Upper lobe of left lung (tissue), 6 donors: Measurements from ENCODE around the gene GUCD1. TPM values are rescaled to one million over a fixed set of nuclear protein-coding genes. Genes with fewer than 3 reads are reported as not detected.

Experiments used
- ATAC-seq, 2 donors: fragments of 200-7000 bp; cut with Tn5 transposase; one replicate each; pipeline ENCODE4 v1.9.1; 2022; ENCODE audit warnings: mild to moderate bottlenecking in 2 of 2, moderate library complexity in 2 of 2; ENCODE audit not compliant: low FRiP score in 2 of 2
- DNase-seq, 2 donors: peaks; one replicate each; pipeline ENCODE4 v3.0.0-alpha.2; 2019 to 2020
- H3K27ac ChIP-seq, 4 donors: fragments of 200-600 bp; sonication (generic); one replicate each; pipeline ENCODE4 v1.5.1; 2016 to 2019
- H3K27me3 ChIP-seq, 4 donors: fragments of 200-600 bp; sonication (generic); one replicate each; pipeline ENCODE4 v1.5.1; 2017 to 2019
- H3K36me3 ChIP-seq, 4 donors: fragments of 200-600 bp; sonication (generic); one replicate each; pipeline ENCODE4 v1.5.1; 2016 to 2019
- H3K4me1 ChIP-seq, 4 donors: fragments of 200-600 bp; sonication (generic); one replicate each; pipeline ENCODE4 v1.5.1; 2018 to 2019
- H3K4me3 ChIP-seq, 4 donors: fragments of 200-600 bp; sonication (generic); one replicate each; pipeline ENCODE4 v1.5.1; 2017 to 2019; ENCODE audit warnings: mild to moderate bottlenecking in 2 of 4, moderate library complexity in 1 of 4
- H3K9me3 ChIP-seq, 4 donors: fragments of 200-600 bp; sonication (generic); one replicate each; pipeline ENCODE4 v1.5.1; 2018 to 2019
- CTCF ChIP-seq, 6 experiments: fragments of 450-650 bp in 4 of 6; fragments of 200-600 bp in 2 of 6; sonication (generic) in 2 of 6; IDR thresholded peaks; one replicate each; pipeline ENCODE4 v1.5.1; 2016 to 2019; ENCODE audit warnings: antibody characterized with exemption in 6 of 6
- EP300 ChIP-seq, 4 donors: sonication (generic); formaldehyde crosslinking; IDR thresholded peaks; one replicate each; pipeline ENCODE4 v1.5.1; 2017; ENCODE audit warnings: antibody characterized with exemption in 4 of 4, control low read depth in 2 of 4
- POLR2A ChIP-seq, 4 donors: fragments of 450-650 bp; IDR thresholded peaks; one replicate each; pipeline ENCODE4 v1.5.1; 2016 to 2017; ENCODE audit warnings: antibody characterized with exemption in 4 of 4, mild to moderate bottlenecking in 2 of 4
- POLR2AphosphoS5 ChIP-seq, 2 donors: sonication (generic); formaldehyde crosslinking; IDR thresholded peaks; one replicate each; pipeline ENCODE4 v1.5.1; 2017; ENCODE audit warnings: antibody characterized with exemption in 2 of 2
- WGBS, 2 donors: methylation state at CpG; one replicate each; pipeline ENCODE4 v1.1.5; 2017 to 2018; 5-methylcytosine and 5-hydroxymethylcytosine counted together
- total RNA-seq, 6 donors: library from RNA; depleted of rRNA in 4 of 6; stranded (reverse); fragments of >200 nt in 4 of 6; gene quantifications; one replicate each; pipeline versions ENCODE4 v1.1.0 to v1.2.1, GENCODE V29; 2016 to 2021
- donor health status: DM: no; HTN: no; CAD: no; lungs with moderate emphysema.
- donor health status: DM: no; HTN: yes; CAD: no; lungs with severe emphysema.

GUCD1 gene
- total RNA-seq, 6 donors from 2014 or later, result 77.5 to 231 (median 160) TPM

- H3K4me1 ChIP-seq, result peaks cover 13 to 25% (median 19%) of the 10 kb centered on the region in 4 donors
- 65 to 70% methylated on average over 9 of the region's 9 CpGs for WGBS, 2 donors
- H3K27ac ChIP-seq, result no peak overlapping the region
- DNase-seq (no peak), ATAC-seq (no peak)
- H3K27me3 ChIP-seq, result no peaks in the 10 kb centered on the region
- no peak for TF ChIP-seq CTCF (IDR thresholded peaks at IDR 0.05)
- TF ChIP-seq EP300 (IDR thresholded peaks at IDR 0.05), result no peak
- TF ChIP-seq POLR2AphosphoS5 (IDR thresholded peaks at IDR 0.05), result no peak
- no peak for TF ChIP-seq POLR2A (IDR thresholded peaks at IDR 0.05)
- no peaks in the 10 kb centered on the region for H3K36me3 ChIP-seq
- no peaks in the 10 kb centered on the region for H3K9me3 ChIP-seq
- H3K4me3 ChIP-seq, result no peak overlapping the region
Measured at GRCh38 chr22:24518771-24519485, 36.0 kb downstream of the GUCD1 start.

GRCh38 chr22:24518228-24518627 is 36.7 kb downstream of the GUCD1 start:
- DNase-seq, result no peak
- Histone ChIP-seq H3K27me3 (no peaks in the 10 kb centered on the region), H3K4me3 (no peak overlapping the region), H3K36me3 (no peaks in the 10 kb centered on the region), H3K4me1 (peaks cover 13 to 25% (median 19%) of the 10 kb centered on the region in 4 donors), H3K9me3 (no peaks in the 10 kb centered on the region), H3K27ac (no peak overlapping the region)
- ATAC-seq, result no peak
- TF ChIP-seq EP300 (IDR thresholded peaks at IDR 0.05) (no peak), POLR2A (IDR thresholded peaks at IDR 0.05) (no peak), CTCF (IDR thresholded peaks at IDR 0.05) (no peak), POLR2AphosphoS5 (IDR thresholded peaks at IDR 0.05) (no peak)
- 78 to 93% methylated on average over 3 of the region's 3 CpGs for WGBS, 2 donors

GRCh38 chr22:24517446-24517845 is 37.5 kb downstream of the GUCD1 start:
- DNase-seq (no peak), ATAC-seq (no peak)
- Histone ChIP-seq H3K27me3 (no peaks in the 10 kb centered on the region), H3K36me3 (no peaks in the 10 kb centered on the region), H3K27ac (no peak overlapping the region), H3K9me3 (no peaks in the 10 kb centered on the region), H3K4me3 (no peak overlapping the region), H3K4me1 (peaks cover 15 to 25% (median 20%) of the 10 kb centered on the region in 4 donors)
- TF ChIP-seq POLR2A (IDR thresholded peaks at IDR 0.05) (no peak), CTCF (IDR thresholded peaks at IDR 0.05) (no peak), POLR2AphosphoS5 (IDR thresholded peaks at IDR 0.05) (no peak), EP300 (IDR thresholded peaks at IDR 0.05) (no peak)
- WGBS, 2 donors, result 95 to 100% methylated on average over 2 of the region's 2 CpGs

GRCh38 chr22:24516301-24516737 is 38.6 kb downstream of the GUCD1 start:
- peak in 1 of 2 donors; percentile 40 for DNase-seq
- peak overlapping the region in 1 of 4 donors; percentile 78 for H3K27ac ChIP-seq
- no peaks in the 10 kb centered on the region for H3K36me3 ChIP-seq

More at GRCh38 chr22:24516301-24516737, 38.6 kb downstream of the GUCD1 start:
- peak overlapping the region in 1 of 4 donors; percentile 17 for H3K4me3 ChIP-seq
- 22% methylated on average over 3 of the region's 3 CpGs; no CpG with 5 or more reads in 1 of the 2 donors for WGBS, 2 donors
- peak in 1 of 2 donors; percentile 25 for ATAC-seq
- H3K9me3 ChIP-seq, result no peaks in the 10 kb centered on the region
- H3K4me1 ChIP-seq, result peaks cover 22 to 29% (median 24%) of the 10 kb centered on the region in 4 donors
- TF ChIP-seq POLR2A (IDR thresholded peaks at IDR 0.05), result no peak
- TF ChIP-seq POLR2AphosphoS5 (IDR thresholded peaks at IDR 0.05), result no peak
- no peak for TF ChIP-seq CTCF (IDR thresholded peaks at IDR 0.05)
- no peak for TF ChIP-seq EP300 (IDR thresholded peaks at IDR 0.05)
- H3K27me3 ChIP-seq, result no peaks in the 10 kb centered on the region
